HG02973 (cell line): ENCODE results near the gene LIPC.
"Not testable (repeated sequence)": the region's sequence is repeated elsewhere in the genome, so short reads cannot be mapped to it uniquely, and the experiment has no call there.

ENCODE experiments used
- ATAC-seq: cut with Tn5 transposase; IDR thresholded peaks from one replicate; pipeline ENCODE4 v1.9.1; 2021; ENCODE audit warnings: moderate library complexity; ENCODE audit not compliant: unreplicated experiment

LIPC gene

GRCh38 chr15:58602823-58603222 lies 171.0 kb downstream of the LIPC start:
- no peak for ATAC-seq

DNA sequence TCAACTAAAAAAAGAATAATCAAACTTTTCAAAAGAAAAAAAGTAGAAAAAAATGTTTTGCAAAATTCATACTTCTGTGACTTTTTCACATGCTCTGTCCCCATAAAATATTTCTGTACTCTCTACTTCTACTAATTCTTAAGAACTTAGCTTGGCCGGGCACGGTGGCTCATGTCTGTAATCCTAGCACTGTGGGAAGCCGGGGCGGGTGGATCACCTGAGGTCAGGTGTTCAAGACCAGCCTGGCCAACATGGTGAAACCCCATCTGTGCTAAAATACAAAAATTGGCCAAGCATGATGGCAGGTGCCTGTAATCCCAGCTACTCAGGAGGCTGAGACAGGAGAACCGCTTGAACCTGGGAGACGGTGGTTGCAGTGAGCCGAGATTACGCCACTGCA lies 172.1 kb downstream of the LIPC start:
- ATAC-seq, result not testable (repeated sequence)

DNA sequence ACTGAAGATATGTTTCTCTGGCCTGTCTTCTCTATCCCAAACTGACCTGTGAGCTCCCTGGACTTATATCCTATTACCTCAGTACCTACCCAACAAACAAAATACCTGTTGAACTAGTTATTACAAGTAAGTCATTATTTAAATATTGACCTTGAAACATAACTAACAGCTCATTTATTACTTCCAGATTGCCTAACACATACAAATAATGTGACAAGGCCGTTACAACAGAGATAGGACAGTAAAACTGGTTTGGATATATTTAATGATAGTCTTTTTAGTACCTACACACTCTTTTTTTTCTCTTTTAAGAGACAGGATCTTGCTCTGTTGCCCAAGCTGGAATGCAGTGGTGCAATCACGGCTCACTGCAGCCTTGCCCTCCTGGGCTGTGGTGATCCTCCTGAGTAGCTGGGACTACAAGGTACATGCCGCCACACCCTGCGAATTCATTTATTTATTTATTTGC lies 172.7 kb downstream of the LIPC start:
- ATAC-seq, result no peak

DNA sequence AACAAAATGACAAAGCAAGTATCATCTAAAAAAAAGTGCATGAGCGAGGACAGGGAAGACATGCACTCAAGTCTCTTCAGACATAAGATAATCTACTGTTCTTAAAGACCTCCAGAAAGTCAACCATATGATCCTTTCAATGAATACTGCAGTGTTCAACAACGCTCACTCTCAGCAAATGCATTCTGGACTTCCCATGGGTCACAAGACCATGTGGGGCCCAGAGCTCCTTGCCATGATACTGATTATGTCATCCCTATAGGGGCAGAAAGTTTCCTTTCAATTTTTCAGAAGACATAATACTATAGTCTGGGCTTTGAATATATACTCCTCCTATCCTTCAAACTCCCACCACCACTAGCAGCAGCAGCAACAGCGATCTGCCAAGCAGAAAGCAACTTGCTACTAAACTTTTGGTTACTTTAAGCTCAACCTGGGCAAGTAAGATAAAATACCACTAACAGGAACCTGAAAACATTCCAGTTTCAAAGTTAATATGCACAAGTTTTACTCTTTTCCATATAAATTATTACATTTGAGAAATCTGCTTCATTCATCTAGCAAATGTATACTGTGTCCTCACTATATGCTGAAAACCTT lies 174.2 kb downstream of the LIPC start:
- no peak for ATAC-seq

GRCh38 chr15:58606577-58607080 lies 174.8 kb downstream of the LIPC start:
- no peak for ATAC-seq

- no peak for ATAC-seq
These were observed 176.4 kb downstream of the LIPC start for GRCh38 chr15:58608129-58608590.

- no peak for ATAC-seq
These were observed 176.9 kb downstream of the LIPC start for GRCh38 chr15:58608711-58609110.

DNA sequence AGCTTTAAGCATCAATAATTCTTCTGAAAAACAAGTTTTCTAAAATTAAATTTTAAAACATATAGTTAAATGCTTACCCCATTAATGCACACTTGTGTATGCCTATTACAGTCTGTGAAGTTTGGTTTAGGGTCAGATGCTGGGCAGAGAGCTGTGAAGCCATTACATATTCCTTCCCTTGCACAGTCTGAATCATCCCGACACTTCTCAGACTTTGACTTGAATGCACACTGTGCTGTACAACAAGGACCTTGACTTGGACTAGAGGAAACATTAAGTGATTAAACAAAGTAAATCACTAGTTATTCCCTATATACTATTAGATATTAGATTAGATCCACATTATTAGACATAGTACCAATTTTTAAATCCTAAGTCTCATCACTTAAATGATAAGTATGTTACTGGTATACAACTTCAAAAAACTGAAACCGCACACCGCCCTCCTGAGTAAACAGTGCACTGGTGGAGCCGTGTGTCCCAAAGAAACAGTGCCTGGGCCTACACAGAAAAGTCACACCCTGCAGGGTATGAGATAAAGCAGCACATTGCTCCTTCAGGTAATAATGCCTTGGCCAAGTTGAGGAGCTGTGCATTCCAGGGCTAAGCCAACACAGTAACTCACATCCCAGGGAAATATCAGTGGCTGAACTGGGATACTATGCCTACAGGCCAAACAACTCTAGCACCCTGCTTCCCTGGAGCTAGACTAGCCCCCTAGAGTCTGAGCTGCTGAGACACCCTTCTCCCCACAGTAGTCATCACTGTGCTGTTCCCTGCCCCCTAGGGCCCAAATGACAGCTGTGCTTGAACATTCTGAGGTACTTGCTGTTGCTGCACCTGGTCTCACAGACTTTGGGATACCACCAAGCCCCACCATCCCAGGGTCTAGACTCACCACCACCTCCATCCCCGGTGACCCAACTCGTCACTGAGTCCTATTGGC lies 180.2 kb downstream of the LIPC start:
- no peak for ATAC-seq

DNA sequence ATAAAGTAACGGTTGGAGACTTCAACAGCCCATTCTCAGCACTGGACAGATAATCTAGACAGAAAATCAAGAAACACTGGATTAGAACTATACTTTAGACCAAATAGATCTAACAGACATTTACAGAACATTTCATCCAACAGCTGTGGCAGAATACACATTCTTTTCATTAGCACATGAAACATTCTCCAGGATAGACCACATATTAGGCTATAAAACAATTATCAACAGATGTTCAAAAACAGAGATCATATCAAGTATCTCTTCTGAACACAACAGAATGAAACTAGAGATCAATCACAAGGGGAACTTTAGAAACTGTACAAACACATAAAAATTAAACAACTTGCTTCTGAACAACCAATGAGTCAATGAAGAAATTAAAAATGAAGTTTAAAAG lies 184.4 kb downstream of the LIPC start:
- ATAC-seq, result no peak
